Mesothelial cell of epicardium (in vitro differentiated cells): ENCODE results near the gene TP53TG5. TPM values are rescaled to one million over a fixed set of nuclear protein-coding genes. Genes with fewer than 3 reads are reported as not detected.

Source experiments
- DNase-seq, 2 experiments: peaks; one replicate each; pipeline ENCODE4 v3.0.0; 2021; ENCODE audit warnings: low spot score in 2 of 2; ENCODE audit not compliant: unreplicated experiment in 2 of 2
- H3K27ac Mint-ChIP-seq: 2 replicates; pipeline ENCODE4 v1.8.0; 2021; ENCODE audit warnings: mixed read lengths
- H3K27me3 Mint-ChIP-seq: 2 replicates; pipeline ENCODE4 v1.8.0; 2021; ENCODE audit warnings: low read depth, mixed read lengths
- H3K36me3 Mint-ChIP-seq: 2 replicates; pipeline ENCODE4 v1.8.0; 2021; ENCODE audit warnings: mixed read lengths
- H3K4me1 Mint-ChIP-seq: 2 replicates; pipeline ENCODE4 v1.8.0; 2021; ENCODE audit warnings: mixed read lengths
- H3K4me3 Mint-ChIP-seq: 2 replicates; pipeline ENCODE4 v1.8.0; 2021; ENCODE audit warnings: mild to moderate bottlenecking, moderate library complexity, mixed read lengths
- H3K9me3 Mint-ChIP-seq: 2 replicates; pipeline ENCODE4 v1.8.0; 2021; ENCODE audit warnings: mixed read lengths
- CTCF ChIP-seq: fragments of 200-600 bp; sonication (generic); IDR thresholded peaks from one replicate; pipeline ENCODE4 v1.5.0; 2021; ENCODE audit warnings: antibody characterized with exemption; ENCODE audit not compliant: unreplicated experiment
- total RNA-seq: library from RNA; stranded (reverse); gene quantifications from 3 replicates; pipeline ENCODE4 v1.2.1, GENCODE V29; 2021

Gene TP53TG5
- total RNA-seq, 1 donor from 2014 or later, result not detected

GRCh38 chr20:45340951-45341350, 37.2 kb downstream of the TP53TG5 start:
- H3K4me3 Mint-ChIP-seq, result no peak overlapping the region
- DNase-seq, result no peak

GRCh38 chr20:45340236-45340847, 37.8 kb downstream of the TP53TG5 start:
- Mint-ChIP-seq H3K36me3 (peaks cover 5% of the 10 kb centered on the region), H3K9me3 (no peaks in the 10 kb centered on the region), H3K27ac (peak overlapping the region; percentile 97), H3K4me1 (peaks cover 80% of the 10 kb centered on the region), H3K4me3 (no peak overlapping the region), H3K27me3 (no peaks in the 10 kb centered on the region)
- TF ChIP-seq CTCF, result no peak
- DNase-seq, result no peak

More at GRCh38 chr20:45340951-45341350, 37.2 kb downstream of the TP53TG5 start:
- H3K9me3 Mint-ChIP-seq, result no peaks in the 10 kb centered on the region
- H3K27me3 Mint-ChIP-seq, result no peaks in the 10 kb centered on the region
- TF ChIP-seq CTCF, result no peak
- H3K4me1 Mint-ChIP-seq, result peaks cover 86% of the 10 kb centered on the region
- peak overlapping the region; percentile 97 for H3K27ac Mint-ChIP-seq
- H3K36me3 Mint-ChIP-seq, result peaks cover 2% of the 10 kb centered on the region

- no peak for DNase-seq
- Mint-ChIP-seq H3K4me3 (no peak overlapping the region), H3K27me3 (no peaks in the 10 kb centered on the region), H3K27ac (peak overlapping the region; percentile 98), H3K9me3 (no peaks in the 10 kb centered on the region), H3K4me1 (peaks cover 74% of the 10 kb centered on the region), H3K36me3 (peaks cover 5% of the 10 kb centered on the region)
- TF ChIP-seq CTCF, result no peak
Measured at GRCh38 chr20:45339799-45340198, 38.3 kb downstream of the TP53TG5 start.

- H3K9me3 Mint-ChIP-seq, result no peaks in the 10 kb centered on the region
- H3K27ac Mint-ChIP-seq, result peak overlapping the region; percentile 98
Measured at GRCh38 chr20:45339084-45339483, 39.0 kb downstream of the TP53TG5 start.

GRCh38 chr20:45338121-45339030, 39.7 kb downstream of the TP53TG5 start:
- no peaks in the 10 kb centered on the region for H3K27me3 Mint-ChIP-seq

More at GRCh38 chr20:45339084-45339483, 39.0 kb downstream of the TP53TG5 start:
- no peak for DNase-seq
- H3K4me3 Mint-ChIP-seq, result no peak overlapping the region
- H3K27me3 Mint-ChIP-seq, result no peaks in the 10 kb centered on the region
- peaks cover 67% of the 10 kb centered on the region for H3K4me1 Mint-ChIP-seq
- H3K36me3 Mint-ChIP-seq, result peaks cover 5% of the 10 kb centered on the region
- no peak for TF ChIP-seq CTCF

More at GRCh38 chr20:45338121-45339030, 39.7 kb downstream of the TP53TG5 start:
- no peak for TF ChIP-seq CTCF
- H3K4me1 Mint-ChIP-seq, result peaks cover 60% of the 10 kb centered on the region
- peak overlapping the region; percentile 98 for H3K27ac Mint-ChIP-seq
- peaks cover 5% of the 10 kb centered on the region for H3K36me3 Mint-ChIP-seq
- H3K9me3 Mint-ChIP-seq, result no peaks in the 10 kb centered on the region
- no peak overlapping the region for H3K4me3 Mint-ChIP-seq
- no peak for DNase-seq
